Muscle of back (tissue), 11 donors: Measurements from ENCODE around the gene CSH1. TPM values are rescaled to one million over a fixed set of nuclear protein-coding genes. Genes with fewer than 3 reads are reported as not detected.
A peak's percentile ranks its signal among the peaks of the same experiment; 100 is the strongest.
"Not testable (repeated sequence)": the region's sequence is repeated elsewhere in the genome, so short reads cannot be mapped to it uniquely, and the experiment has no call there.

Experiments used
- DNase-seq, 3 donors: peaks; one replicate each; pipeline versions ENCODE4 v3.0.0 to v3.0.0-alpha.2; 2013
- polyA plus RNA-seq, 10 donors: library from polyadenylated mRNA; unstranded; fragments of 120-200 nt; gene quantifications; one replicate each; pipeline ENCODE4 v1.2.1, GENCODE V29; 2013; ENCODE audit not compliant: insufficient read length in 10 of 10

CSH1 gene
- polyA plus RNA-seq, 10 donors: 2.0 to 42.4 (median 7.8) TPM; not detected in 1

GRCh38 chr17:63907161-63907778 is 10.9 kb upstream of the CSH1 start:
- DNase-seq: not testable (repeated sequence)

DNA sequence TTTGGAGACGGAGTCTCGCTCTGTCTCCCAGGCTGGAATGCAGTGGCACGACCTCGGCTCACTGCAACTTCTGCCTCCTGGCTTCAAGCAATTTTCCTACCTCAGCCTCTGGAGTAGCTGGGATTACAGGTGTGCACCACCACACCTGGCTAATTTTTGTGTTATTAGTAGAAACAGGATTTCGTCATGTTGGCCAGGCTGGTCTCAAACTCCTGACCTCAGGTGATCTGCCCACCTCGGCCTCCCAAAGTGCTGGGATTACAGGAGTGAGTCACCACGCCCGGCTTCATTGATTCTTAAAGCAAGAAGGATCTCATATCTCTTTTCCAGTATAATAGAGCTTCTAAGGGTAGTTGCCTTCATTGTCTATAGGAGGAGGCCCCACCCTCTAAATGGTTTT is 8.4 kb upstream of the CSH1 start:
- not testable (repeated sequence) for DNase-seq

DNA sequence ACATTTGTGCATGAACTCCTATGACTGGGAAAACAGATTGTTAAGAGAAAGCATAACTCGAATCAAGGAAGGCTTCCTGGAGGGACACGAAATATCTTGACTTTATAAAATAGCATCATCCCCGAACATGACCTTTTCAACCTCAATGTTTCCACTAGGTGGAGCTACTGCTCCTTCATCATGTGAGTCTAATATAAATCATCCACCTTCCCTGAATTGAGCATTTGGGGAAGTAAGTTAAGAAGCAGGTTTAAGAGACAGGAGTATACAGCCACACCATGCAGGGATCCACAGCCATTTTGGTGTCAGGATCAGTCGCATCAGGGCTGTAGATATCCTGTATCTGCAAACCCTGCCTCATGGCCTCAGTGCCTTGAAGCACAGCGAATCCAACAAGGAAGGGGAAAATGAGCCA is 7.4 kb upstream of the CSH1 start:
- not testable (repeated sequence) for DNase-seq

DNA sequence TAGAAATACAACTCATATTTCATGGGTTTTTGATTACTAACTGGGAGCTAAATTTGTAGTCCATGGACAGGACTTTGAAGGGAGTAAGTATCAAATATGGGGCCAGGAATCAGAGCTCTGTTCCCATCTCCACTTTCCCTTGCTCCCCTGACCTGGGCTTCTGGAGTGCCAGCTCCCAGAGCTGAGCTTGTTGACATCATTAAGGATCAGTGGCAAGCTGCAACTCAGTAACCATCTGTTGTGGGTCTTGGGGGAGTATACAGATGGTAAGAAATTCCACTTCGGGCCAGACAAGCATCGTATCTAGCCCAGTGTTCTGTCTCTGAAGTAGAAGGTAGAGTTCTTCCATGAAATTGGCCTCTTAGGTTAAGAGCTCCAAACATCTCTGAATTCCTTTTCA is 5.6 kb upstream of the CSH1 start:
- not testable (repeated sequence) for DNase-seq

- not testable (repeated sequence) for DNase-seq
Measured at GRCh38 chr17:63898899-63899798, 2.8 kb upstream of the CSH1 start.

DNA sequence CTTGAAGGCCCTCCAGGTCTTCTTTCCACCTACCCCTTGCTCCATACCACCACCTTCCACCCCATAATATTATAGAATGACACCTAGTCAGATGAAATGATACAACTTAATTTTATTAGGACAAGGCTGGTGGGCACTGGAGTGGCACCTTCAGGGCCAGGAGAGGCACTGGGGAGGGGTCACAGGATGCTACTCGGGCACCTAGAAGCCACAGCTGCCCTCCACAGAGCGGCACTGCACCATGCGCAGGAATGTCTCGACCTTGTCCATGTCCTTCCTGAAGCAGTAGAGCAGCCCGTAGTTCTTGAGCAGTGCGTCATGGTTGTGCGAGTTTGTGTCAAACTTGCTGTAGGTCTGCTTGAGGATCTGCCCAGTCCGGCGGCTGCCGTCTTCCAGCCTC is 1.6 kb downstream of the CSH1 start:
- not testable (repeated sequence) for DNase-seq

- not testable (repeated sequence) for DNase-seq
Measured at GRCh38 chr17:63894021-63894420, 2.4 kb downstream of the CSH1 start.

GRCh38 chr17:63892316-63893037 is 3.9 kb downstream of the CSH1 start:
- DNase-seq: not testable (repeated sequence)

DNA sequence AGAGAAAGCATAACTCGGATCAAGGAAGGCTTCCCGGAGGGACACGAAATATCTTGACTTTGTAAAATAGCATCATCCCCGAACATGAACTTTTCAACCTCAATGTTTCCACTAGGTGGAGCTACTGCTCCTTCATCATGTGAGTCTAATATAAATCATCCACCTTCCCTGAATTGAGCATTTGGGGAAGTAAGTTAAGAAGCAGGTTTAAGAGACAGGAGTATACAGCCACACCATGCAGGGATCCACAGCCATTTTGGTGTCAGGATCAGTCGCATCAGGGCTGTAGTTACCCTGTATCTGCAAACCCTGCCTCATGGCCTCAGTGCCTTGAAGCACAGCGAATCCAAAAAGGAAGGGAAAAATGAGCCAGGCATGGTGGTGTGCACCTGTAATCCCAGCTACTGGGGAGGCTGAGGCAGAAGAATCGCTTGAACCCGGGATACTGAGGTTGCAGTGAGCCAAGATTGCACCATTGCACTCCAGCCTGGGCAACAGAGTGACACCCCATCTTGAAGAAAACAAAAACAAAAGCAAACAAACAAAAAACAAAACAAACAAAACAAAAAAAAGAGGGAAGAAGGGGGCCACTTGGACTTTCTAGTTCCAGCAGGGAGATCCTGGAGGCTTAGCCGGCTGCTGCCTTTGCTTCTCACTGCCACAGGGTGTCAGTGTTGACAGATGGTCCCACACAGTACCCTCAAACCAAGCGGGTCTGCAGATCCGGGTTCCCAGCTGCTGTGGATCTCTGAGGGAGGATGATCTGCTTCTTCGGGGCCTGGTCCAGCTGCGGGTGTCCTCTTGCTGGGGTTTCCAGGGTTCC is 7.1 kb downstream of the CSH1 start:
- DNase-seq: peak in 2 of 3 donors; percentile 6 to 45

- DNase-seq: not testable (repeated sequence)
Measured at GRCh38 chr17:63885119-63885518, 11.3 kb downstream of the CSH1 start.

DNA sequence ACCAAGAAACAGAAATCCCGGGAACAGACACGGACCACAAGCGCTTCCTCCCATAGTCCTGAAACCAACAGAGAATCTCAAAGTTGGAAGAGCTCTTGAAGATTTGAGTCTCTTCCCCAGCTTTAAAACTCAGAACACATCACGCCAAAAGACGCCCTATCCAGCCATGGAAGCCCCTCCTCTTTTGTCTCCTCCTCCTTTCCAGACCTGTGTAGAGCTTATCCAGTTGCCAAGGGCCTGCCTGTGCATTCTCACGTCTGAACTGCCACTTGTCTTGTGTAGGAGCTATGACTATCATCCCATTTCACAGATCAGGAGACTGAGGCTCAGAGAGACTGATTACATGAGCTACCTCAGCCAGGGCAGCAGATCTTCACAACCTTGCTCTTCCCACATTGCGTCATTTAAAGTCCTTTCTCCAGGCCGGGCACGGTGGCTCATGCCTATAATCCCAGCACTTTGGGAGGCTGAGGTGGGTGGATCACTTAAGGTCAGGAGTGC is 13.7 kb downstream of the CSH1 start:
- DNase-seq: not testable (repeated sequence)

GRCh38 chr17:63881935-63882601 is 14.3 kb downstream of the CSH1 start, which contains the start of gene GH2:
TSS of gene GH2 (minus strand) at chr17:63881944. CDS start at chr17:63881801, 143 bp downstream.
- peak in 2 of 3 donors; percentile 25 to 30 for DNase-seq

DNA sequence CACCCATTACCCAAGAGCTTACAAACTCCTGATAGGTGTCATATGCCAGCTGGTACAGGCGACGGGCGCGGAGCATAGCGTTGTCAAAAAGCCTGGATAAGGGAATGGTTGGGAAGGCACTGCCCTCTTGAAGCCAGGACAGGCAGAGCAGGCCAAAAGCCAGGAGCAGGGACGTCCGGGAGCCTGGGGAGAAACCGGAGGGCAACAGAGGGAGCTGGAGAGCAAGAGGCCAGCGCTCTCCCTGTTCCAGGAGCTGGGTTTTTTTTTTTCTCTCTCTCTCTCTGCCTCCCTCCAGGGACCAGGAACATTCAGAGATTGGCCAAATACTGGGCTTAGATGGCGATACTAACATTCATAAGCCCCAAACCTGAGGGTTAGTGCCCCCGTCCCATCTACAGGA is 15.0 kb downstream of the CSH1 start:
- DNase-seq: not testable (repeated sequence)

GRCh38 chr17:63880706-63881105 is 15.7 kb downstream of the CSH1 start:
- no peak for DNase-seq

- DNase-seq: not testable (repeated sequence)
Measured at GRCh38 chr17:63878413-63878812, 18.0 kb downstream of the CSH1 start.

DNA sequence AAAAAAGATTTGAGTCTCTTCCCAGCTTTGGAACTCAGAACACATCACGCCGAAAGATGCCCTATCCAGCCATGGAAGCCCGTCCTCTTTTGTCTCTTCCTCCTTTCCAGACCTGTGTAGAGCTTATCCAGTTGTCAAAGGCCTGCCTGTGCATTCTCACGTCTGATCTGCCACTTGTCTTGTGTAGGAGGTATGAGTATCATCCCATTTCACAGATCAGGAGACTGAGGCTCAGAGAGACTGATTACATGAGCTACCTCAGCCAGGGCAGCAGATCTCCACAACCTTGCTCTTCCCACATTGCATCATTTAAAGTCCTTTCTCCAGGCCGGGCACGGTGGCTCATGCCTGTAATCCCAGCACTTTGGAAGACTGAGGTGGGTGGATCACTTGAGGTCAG is 21.7 kb downstream of the CSH1 start:
- not testable (repeated sequence) for DNase-seq

- not testable (repeated sequence) for DNase-seq
Measured at GRCh38 chr17:63874061-63874626, 22.2 kb downstream of the CSH1 start.

DNA sequence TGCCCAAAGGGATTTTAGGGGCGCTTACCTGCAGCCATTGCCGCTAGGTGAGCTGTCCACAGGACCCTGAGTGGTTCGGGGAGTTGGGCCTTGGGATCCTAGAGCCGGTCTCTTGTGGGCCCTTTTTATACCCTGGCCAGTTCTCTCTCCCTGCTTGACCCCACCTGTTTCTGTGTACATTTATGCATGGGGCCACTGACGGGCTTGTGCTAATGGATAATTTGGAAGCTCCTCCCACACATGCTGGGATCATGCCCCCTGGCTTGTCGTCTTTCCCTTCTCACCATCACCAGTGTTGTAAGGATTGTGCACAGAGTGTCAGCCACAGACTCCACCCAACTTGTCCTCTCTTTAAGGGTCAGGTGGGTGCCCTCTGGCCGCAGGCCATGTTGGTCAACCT is 22.8 kb downstream of the CSH1 start, which contains the start of gene CSH2:
Gene CSH2, minus strand, starts transcription at position 101 of the 400 bp plus-strand sequence. Its CDS starts 63 bp downstream, at position 38.
- not testable (repeated sequence) for DNase-seq

DNA sequence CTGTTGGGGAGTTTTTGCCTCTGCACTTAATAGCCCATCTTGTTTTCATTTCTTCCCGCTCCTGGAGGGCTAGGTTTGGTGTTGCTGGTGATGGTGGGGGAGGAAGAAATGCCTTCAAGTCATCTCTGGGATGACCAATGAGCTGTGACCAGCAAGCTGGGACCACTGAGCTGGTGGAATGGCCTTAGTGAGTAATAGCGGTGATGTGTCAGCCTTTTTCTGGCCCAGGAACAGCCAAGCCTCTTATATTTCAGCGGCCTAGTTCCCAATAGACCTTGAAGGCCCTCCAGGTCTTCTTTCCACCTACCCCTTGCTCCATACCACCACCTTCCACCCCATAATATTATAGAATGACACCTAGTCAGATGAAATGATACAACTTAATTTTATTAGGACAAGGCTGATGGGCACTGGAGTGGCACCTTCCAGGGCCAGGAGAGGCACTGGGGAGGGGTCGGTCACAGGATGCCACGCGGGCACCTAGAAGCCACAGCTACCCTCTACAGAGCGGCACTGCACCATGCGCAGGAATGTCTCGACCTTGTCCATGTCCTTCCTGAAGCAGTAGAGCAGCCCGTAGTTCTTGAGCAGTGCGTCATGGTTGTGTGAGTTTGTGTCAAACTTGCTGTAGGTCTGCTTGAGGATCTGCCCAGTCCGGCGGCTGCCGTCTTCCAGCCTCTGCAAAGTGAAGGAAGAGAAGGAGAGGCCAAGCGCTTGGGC is 24.6 kb downstream of the CSH1 start:
- not testable (repeated sequence) for DNase-seq
